GM18873 (cell line): ENCODE results near the gene NT5C.
"Not testable (repeated sequence)": the region's sequence is repeated elsewhere in the genome, so short reads cannot be mapped to it uniquely, and the experiment has no call there.

Source experiments
- ATAC-seq: cut with Tn5 transposase; IDR thresholded peaks from one replicate; pipeline ENCODE4 v1.9.1; 2021; ENCODE audit warnings: mild to moderate bottlenecking, moderate library complexity, moderate number of reproducible peaks; ENCODE audit not compliant: unreplicated experiment, low FRiP score

Gene NT5C

DNA sequence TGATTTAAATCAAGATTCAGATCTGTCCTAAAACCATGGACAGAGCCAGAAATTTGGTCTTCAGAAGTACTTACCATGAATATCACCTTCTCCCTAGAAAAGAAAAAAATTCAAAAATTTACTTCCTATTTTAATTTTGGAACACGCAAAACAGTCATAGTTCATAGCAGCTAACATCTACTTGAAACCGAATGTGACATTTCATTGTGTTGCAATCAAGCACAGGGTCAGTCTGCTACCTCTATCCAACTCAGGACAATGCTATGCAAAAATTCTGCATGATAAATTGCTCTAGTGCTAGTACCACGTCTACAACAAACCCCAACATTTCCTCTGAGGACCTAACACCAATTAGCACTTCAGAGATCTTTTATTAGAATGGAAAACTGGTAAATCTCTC is 15.1 kb upstream of the NT5C start:
- ATAC-seq = no peak

DNA sequence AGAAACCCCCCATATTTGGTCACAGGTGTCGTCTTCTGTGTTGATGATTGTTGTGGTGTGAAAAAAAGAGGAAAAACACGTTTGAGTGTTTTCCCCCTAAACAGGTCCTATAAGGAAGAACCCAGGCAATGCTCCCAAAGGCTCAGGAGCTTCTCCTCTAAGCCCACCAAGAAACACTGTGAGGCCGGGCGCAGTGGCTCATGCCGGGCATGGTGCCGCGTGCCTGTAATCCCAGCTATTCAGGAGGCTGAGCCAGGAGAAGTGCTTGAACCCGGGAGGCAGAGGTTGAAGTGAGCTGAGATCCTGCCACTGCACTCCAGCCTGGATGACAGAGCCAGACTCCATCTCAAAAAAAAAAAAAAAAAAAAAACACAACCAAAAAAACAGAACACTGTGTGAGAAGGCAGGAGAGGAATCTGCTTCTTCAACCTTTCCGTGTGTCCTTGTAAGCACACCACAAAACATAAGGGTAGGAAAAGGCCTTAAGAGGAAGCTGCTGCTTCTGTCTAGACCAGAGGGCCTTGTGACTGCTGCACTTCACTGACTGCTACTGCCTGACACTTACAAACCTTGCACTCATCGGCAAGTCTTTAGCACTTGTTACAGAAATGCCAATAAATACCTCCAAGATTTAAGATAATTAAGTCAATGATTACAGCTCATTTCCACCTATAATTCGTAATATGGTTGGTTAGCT is 13.4 kb upstream of the NT5C start:
- no peak for ATAC-seq

DNA sequence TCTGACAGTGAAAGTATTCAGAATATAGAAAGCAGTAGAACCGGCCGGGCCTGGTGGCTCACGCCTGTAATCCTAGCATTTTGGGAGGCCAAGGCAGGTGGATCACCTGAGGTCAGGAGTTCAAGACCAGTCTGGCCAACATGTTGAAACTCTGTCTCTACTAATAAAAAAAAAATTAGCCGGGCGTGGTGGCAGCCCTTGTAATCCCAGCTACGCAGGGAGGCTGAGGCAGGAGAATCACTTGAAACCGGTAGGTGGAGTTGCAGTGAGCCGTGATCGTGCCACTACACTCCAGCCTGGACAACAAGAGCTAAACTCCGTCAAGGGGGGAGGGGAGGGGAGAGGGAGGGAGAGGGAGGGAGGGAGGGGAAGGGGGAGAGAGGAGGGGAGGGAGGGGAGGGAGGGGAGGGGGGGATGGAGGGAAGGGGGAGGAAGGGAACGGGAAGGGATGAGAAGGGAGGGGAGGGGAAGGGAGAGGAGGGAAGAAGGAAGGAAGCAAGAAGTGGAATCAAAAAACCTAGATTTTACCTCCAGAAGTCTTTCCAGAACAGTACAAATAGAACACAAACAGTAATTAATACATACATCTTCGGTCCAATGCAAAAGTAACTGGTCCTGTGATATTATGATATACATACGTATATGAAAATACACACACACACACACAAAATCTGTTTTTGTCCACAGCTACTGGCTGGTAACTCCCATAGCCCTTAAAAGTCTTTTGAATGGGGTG is 10.9 kb upstream of the NT5C start:
- no peak for ATAC-seq

DNA sequence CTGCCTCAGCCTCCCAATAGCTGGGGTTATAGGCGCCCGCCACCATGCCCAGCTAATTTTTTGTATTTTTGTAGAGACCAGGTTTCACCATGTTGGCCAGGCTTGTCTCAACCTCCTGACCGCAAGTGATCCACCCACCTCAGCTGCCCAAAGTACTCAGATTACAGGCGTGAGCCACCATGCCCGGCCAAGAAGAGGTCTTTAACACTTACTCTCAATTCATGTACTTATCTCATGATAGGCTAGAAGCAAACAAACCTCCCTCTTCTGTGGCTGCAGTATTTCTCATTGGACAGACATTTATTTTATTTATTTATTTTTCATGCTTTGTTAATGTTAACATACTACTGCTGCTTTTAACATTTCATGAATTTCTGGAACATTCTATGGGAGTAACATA is 7.0 kb upstream of the NT5C start:
- no peak for ATAC-seq

DNA sequence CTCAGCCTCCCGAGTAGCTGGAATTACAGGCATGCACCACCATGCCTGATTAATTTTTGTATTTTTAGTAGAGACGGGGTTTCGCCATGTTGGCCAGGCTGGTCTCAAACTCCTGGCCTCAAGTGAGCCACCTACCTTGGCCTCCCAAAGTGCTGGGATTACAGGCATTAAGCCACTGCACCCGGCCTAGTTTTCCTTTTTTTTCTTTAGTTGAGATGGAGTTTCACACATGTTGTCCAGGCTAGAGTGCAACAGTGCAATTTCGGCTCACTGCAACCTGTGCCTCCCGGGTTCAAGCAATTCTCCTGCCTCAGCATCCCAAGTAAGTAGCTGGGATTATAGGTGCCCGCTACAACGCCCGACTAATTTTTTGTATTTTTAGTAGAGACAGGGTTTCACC is 6.2 kb upstream of the NT5C start:
- ATAC-seq = not testable (repeated sequence)

DNA sequence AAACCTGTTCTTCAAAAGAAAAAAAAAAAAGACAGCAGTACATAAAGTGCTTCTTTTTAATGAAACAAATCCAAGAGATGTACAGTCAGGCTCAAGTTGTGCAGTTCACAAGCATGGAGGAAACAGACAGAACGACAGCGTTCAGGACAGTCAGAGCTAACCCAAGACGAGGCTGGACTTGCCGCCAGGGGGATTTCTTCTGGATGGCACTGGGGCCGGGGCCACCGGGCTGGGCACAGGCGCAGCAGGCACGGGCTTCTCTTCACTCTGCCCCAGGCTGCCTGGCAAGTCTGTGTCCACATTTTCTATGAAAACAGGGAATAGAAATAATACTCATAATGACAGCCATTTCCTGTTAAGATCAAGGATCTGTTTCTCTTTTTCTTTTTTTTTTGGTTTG is 4.4 kb upstream of the NT5C start:
- ATAC-seq = no peak

DNA sequence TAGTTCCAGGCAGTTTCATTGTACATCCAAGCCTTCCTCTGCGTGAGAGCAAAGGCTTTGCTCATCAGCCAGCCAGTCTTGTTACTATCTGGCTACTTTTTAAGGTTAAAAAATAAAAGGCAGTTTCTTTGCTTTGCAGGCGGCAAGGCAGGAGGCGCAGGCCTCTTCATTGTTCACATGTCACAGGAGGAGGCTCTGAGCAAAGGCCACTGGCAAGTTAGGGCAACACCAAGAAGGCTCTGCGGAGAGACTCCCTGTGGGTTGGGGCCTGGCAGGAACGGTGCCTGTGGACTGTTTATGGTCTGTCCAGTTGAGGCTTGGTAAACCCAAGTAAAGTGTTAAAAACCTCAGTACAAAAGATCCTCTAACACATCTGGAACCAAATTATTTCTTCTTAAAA is 3.9 kb upstream of the NT5C start:
- no peak for ATAC-seq

DNA sequence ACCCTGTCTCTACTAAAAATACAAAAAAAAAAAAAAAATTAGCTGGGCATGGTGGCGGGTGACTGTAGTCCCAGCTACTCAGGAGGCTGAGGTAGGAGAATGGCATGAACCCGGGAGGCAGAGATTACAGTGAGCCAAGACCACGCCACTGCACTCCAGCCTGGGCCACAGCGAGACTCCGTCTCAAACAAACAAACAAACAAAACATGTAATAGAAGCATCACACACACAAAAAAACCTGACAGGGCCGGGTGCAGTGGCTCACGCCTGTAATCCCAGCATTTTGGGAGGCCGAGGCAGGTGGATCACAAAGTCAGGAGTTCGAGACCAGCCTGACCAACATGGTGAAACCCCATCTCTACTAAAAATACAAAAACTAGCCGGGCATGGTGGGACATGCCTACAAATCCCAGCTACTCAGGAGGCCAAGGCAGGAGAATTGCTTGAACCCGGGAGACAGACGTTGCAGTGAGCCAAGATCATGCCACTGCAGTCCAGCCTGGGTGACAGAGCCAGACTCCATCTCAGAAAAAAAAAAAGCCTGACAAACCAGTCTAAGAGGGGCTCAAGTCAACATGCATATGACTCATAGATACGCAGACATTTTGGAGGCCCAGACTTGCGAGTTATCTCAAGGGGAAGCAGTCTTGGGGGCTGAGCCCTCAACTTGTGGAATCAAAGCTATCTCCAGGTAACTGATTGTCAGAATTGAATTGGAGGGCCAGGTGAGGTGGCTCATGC is 2.2 kb upstream of the NT5C start:
- ATAC-seq = not testable (repeated sequence)

DNA sequence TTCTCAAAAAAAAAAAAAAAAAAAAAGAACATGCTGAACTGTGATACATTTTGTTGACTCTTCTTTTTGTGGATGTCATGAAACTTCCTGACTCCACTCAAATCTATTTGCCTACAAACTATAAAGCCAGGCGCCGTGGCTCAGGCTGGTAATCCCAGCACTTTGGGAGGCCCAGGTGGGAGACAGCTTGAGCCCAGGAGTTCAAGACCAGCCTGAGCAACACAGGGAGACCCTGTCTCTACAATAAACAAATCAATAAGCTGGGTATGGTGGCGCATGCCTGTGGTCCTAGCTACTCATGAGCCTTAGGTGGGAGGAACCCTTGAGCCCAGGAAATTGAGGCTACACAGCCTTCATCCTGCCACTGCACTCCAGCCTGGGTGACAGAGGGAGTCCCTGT is 1.5 kb upstream of the NT5C start:
- no peak for ATAC-seq

DNA sequence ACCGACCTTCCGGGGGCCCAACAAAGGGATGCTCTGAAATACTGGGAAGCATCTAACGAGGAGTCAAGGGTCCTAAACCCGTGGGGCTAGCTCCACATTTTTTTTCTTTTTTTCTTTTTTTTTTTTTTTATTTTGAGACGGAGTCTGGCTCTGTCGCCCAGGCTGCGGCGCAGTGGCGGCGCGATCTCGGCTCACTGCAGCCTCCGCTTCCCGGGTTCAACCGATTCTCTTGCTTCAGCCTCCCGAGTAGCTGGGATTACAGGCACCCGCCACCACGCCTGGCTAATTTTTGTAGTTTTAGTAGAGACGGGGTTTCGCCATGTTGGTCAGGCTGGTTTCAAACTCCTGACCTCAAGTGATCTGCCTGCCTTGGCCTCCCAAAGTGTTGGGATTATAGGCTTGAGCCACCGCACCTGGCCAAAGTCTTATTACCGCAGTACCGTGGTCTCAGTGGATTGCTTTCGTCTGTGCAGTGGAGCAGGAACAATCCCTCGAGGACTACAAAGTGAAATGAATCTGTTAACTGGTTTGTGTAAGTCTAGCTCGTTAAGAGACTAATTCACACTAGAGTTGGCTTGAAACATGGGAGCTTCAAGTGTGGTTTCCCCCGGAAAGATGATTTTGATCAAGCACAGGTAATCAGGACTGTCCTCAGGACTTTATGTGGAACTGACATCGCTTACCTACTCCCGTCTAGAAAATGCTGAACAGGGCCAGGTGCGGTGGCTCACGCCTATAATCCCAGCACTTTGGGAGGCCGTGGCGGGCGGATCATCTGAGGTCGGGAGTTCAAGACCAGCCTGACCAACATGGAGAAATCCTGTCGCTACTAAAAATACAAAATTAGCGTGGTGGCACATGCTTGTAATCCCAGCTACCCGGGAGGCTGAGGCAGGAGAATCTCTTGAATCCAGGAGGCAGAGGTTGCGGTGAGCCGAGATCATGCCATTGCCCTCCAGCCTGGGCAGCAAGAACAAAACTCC is 767 bp upstream of the NT5C start:
- ATAC-seq = not testable (repeated sequence)

DNA sequence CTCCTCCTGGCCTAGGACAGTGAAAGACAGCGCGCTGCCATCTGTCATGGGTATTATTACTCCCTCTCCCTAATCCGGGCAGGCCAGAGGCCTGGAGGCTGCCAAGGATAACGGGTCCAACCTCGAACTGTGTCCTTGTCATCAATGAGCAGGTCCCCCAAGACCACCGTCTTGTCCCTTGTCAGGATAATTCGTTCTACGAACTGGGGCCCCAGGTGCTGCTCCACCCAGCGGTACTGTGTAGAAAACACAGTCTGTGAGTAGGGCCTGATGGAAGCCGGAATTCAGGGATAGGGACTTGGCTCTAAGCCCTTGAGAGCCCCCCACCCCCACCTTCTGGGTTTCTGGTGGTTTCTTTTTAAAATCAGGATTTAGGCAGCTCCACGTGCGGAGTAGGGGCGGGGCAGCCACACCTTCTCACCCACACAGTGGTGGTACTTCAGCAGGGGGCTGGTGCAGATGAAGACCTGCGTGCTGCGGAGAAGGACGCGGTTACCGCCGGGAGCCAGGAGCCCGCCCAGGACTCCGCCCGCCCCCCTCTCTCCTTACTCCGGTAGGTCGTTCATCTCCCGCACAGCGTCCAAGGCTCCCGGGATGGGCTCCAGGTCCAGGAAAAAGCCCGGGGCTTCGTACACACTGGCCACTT is 787 bp downstream of the NT5C start:
- ATAC-seq = no peak

DNA sequence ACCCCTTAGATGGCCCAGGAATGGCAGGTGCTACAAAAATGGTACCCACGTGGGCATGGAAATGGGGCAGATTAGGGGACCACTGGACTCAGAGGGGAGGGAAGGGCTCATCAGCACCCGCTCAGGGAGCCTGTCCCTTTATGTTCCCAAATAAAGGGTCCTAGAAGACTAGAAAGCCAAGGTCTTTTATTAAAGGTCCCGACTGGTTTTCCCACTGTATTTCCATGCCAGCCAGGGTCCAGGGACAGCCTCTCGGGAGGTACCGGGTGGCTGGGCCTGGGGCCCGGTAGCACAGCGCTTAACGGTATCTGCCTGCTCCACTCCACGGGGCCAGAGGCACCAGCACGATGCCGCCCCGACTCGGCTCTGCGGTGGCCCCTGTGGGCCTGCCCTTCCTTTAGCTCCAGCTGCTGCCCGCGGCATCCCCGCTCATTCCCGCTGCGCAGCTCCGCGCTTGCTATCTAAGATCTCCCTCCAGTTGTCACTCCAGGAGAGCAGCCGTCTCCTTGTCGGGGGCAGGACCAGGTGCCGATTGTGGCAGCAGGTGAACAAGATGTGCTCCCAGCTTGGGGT is 1.4 kb downstream of the NT5C start:
- ATAC-seq = no peak

DNA sequence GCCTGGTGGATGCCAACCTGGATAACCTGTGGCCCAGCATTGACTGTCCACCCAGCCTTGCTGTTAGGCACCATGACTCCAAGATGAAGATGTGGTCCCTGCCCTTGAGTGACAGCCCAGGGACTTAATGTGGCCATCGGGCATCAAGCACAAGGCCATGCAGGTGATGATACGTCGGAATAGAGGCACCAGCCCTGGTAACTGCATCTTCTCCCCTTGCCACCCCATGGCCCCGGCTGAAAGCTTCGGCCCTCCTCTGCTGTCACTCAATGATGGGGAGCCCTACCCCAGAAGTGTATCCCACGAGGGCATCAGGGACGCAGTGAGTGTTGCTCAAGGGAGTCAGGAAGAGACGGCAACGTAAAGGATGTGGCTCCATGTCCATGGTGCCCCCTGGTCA is 2.0 kb downstream of the NT5C start:
- ATAC-seq = no peak

DNA sequence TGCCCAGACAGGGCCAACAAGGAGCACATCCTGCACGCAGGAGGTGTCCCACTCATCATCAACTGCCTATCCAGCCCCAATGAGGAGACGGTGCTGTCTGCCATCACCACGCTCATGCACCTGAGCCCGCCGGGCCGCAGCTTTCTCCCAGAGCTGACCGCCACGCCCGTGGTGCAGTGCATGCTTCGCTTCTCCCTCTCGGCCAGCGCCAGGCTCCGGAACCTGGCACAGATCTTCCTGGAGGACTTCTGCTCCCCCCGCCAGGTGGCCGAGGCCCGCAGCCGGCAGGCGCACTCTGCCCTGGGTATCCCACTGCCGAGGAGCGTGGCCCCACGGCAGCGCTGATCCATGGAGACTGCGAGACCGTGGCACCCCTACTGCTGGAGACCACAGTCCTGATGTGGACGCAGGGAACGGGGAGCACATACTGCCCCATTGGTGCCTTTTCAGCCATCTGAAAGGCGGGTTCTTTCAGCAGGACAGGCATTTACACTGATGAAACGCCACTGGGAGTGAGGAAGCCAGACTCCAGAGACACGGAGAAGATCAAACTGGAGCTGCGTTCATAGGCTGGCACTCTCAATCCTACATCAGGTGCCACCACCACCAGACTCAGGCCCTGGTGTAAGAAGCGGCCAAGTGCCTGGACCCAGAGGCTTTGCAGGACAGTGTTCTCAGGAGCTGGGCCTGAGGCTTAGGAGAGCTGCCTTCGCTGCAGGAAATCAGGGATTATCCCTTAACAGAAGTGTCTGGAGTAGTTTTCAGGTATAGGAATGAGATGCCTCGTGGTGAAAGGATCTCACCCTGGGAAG is 2.6 kb downstream of the NT5C start:
- ATAC-seq = no peak

DNA sequence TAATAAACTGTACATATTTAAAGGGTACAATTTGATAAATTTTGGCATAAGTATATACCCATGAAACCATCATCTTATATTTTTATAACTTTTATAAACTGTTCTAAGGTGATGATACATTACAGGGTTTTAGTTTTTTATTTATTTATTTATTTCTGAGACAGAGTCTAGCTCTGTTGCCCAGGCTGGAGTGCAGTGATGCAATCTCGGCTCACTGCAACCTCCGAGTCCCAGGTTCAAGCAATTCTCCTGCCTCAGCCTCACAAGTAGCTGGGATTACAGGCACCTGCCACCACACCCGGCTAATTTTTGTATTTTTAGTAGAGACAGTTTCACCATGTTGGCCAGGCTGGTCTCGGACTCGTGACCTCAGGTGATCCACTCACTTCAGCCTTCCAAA is 3.6 kb downstream of the NT5C start:
- not testable (repeated sequence) for ATAC-seq

DNA sequence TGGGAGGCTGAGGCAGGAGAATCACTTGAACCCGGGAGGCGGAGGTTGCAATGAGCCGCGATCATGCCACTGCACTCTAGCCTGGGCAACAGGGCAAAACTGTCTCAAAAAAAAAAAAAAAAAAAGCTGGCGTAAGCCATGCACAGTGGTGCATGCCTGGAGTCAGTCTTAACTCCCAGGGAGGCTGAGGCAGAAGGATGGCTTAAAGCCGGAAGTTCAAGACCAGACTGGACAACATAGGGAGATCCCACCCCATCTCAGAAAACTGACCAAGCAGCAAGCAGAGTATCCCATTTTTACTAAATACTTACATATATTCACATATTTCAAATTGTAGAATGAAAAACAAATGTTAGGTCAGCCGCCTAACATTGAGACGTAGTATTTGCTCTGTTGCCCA is 4.6 kb downstream of the NT5C start:
- no peak for ATAC-seq

DNA sequence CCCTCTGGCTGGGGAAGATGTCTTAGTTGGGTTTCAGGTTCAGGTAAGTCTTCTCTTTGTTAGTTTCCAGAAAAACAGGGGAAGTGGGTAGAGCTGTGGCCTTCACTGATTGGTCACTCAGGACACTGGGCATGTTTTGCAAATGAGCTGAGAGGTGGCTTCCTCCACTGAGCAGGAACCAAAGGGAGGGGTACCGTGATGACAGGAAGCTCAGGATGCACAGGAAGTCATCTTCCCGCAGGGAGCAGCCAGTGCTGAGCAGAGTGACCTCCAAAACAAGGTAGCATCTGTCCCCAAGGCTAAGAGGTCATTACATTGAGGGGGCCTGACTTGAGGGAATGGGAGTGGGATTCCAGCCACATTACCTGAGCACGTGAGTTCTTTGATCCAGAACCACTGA is 5.6 kb downstream of the NT5C start:
- no peak for ATAC-seq

DNA sequence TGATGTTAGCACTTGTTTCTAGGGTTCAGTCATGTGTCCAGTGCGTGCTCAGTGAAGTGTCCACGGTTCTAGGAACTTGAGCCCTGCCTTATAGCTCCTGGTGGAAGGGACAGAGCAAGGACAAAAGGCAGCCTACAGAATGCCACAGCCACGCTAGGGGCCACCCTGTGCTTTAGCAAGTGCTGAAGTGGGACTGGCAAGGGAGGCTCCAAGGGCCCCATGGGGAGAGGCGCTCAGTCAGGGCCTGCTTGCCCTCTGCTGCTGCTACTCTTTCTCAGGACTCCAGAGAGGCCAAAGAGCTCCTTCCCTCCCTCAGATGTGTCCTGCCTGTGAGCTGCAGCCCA is 6.8 kb downstream of the NT5C start:
- ATAC-seq = no peak
